Measurements from ENCODE around the gene YOD1. TPM values are rescaled to one million over a fixed set of nuclear protein-coding genes. Genes with fewer than 3 reads are reported as not detected.

YOD1 gene
- total RNA-seq, 1 donor from 2014 or later: 9.0 TPM

GRCh38 chr1:207019661-207020060 lies 31.3 kb downstream of the YOD1 start:
- H3K27ac Mint-ChIP-seq (ENCODE audit: unreplicated experiment): no peak overlapping the region
- no peaks in the 10 kb centered on the region for H3K9me3 Mint-ChIP-seq (ENCODE audit: unreplicated experiment)
- H3K36me3 Mint-ChIP-seq (ENCODE audit: low read depth, unreplicated experiment): no peaks in the 10 kb centered on the region
- H3K4me1 Mint-ChIP-seq (ENCODE audit: unreplicated experiment): no peaks in the 10 kb centered on the region
- DNase-seq (ENCODE audit: low spot score): no peak
- H3K4me3 Mint-ChIP-seq (ENCODE audit: unreplicated experiment): no peak overlapping the region
- no peak for TF ChIP-seq CTCF (IDR thresholded peaks at IDR 0.05; ENCODE audit: unreplicated experiment)
- peaks cover 5% of the 10 kb centered on the region for H3K27me3 Mint-ChIP-seq (ENCODE audit: unreplicated experiment)

- no peaks in the 10 kb centered on the region for H3K9me3 Mint-ChIP-seq (ENCODE audit: unreplicated experiment)
- H3K27ac Mint-ChIP-seq (ENCODE audit: unreplicated experiment): no peak overlapping the region
- TF ChIP-seq CTCF (IDR thresholded peaks at IDR 0.05; ENCODE audit: unreplicated experiment): no peak
- H3K27me3 Mint-ChIP-seq (ENCODE audit: unreplicated experiment): peaks cover 5% of the 10 kb centered on the region
- no peak overlapping the region for H3K4me3 Mint-ChIP-seq (ENCODE audit: unreplicated experiment)
- H3K36me3 Mint-ChIP-seq (ENCODE audit: low read depth, unreplicated experiment): no peaks in the 10 kb centered on the region
- no peaks in the 10 kb centered on the region for H3K4me1 Mint-ChIP-seq (ENCODE audit: unreplicated experiment)
- DNase-seq (ENCODE audit: low spot score): no peak
These were observed 31.8 kb downstream of the YOD1 start for GRCh38 chr1:207019161-207019560.

GRCh38 chr1:207018707-207019106 lies 32.3 kb downstream of the YOD1 start:
- Mint-ChIP-seq H3K9me3 (ENCODE audit: unreplicated experiment) (no peaks in the 10 kb centered on the region), H3K27me3 (ENCODE audit: unreplicated experiment) (peaks cover 5% of the 10 kb centered on the region), H3K36me3 (ENCODE audit: low read depth, unreplicated experiment) (no peaks in the 10 kb centered on the region), H3K4me3 (ENCODE audit: unreplicated experiment) (no peak overlapping the region), H3K27ac (ENCODE audit: unreplicated experiment) (no peak overlapping the region), H3K4me1 (ENCODE audit: unreplicated experiment) (no peaks in the 10 kb centered on the region)
- no peak for TF ChIP-seq CTCF (IDR thresholded peaks at IDR 0.05; ENCODE audit: unreplicated experiment)
- no peak for DNase-seq (ENCODE audit: low spot score)

GRCh38 chr1:207017615-207018559 lies 33.1 kb downstream of the YOD1 start:
- Mint-ChIP-seq H3K36me3 (ENCODE audit: low read depth, unreplicated experiment) (no peaks in the 10 kb centered on the region), H3K4me3 (ENCODE audit: unreplicated experiment) (no peak overlapping the region), H3K27me3 (ENCODE audit: unreplicated experiment) (peaks cover 5% of the 10 kb centered on the region), H3K27ac (ENCODE audit: unreplicated experiment) (no peak overlapping the region), H3K9me3 (ENCODE audit: unreplicated experiment) (no peaks in the 10 kb centered on the region), H3K4me1 (ENCODE audit: unreplicated experiment) (no peaks in the 10 kb centered on the region)
- DNase-seq (ENCODE audit: low spot score): no peak
- TF ChIP-seq CTCF (IDR thresholded peaks at IDR 0.05; ENCODE audit: unreplicated experiment): no peak

GRCh38 chr1:207015791-207016190 lies 35.2 kb downstream of the YOD1 start:
- no peak overlapping the region for H3K4me3 Mint-ChIP-seq (ENCODE audit: unreplicated experiment)
- no peaks in the 10 kb centered on the region for H3K9me3 Mint-ChIP-seq (ENCODE audit: unreplicated experiment)
- H3K36me3 Mint-ChIP-seq (ENCODE audit: low read depth, unreplicated experiment): no peaks in the 10 kb centered on the region
- no peak for TF ChIP-seq CTCF (IDR thresholded peaks at IDR 0.05; ENCODE audit: unreplicated experiment)
- no peak overlapping the region for H3K27ac Mint-ChIP-seq (ENCODE audit: unreplicated experiment)
- H3K27me3 Mint-ChIP-seq (ENCODE audit: unreplicated experiment): peaks cover 3% of the 10 kb centered on the region
- no peaks in the 10 kb centered on the region for H3K4me1 Mint-ChIP-seq (ENCODE audit: unreplicated experiment)
- no peak for DNase-seq (ENCODE audit: low spot score)
